NCI-H524 (cell line): Measurements from ENCODE around the gene ANKFN1.
A peak's percentile ranks its signal among the peaks of the same experiment; 100 is the strongest.

Experiments
- DNase-seq, 2 experiments: peaks; one replicate each; lab custom pipeline; 2025; lab: John Stamatoyannopoulos, UW

The ANKFN1 gene

DNA sequence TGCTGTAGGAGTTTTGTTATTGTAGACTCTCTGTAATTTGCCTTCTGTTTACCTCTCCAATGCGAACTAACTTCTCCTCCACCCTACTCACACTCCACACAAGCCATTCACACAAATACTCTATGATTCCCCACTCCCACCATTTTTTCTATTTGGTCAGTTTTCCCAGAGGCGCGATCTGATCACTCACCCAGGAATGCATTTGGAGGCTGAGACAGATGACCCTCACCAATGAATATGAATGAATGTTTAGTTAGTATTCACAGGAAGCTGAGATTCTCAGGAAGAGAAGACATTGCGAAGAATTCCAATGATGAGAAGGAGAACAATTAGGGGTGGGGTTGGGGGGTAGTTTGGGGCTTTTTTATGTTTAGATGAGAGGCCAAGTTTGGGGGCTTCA is 10.5 kb upstream of the ANKFN1 start:
- DNase-seq = no peak

DNA sequence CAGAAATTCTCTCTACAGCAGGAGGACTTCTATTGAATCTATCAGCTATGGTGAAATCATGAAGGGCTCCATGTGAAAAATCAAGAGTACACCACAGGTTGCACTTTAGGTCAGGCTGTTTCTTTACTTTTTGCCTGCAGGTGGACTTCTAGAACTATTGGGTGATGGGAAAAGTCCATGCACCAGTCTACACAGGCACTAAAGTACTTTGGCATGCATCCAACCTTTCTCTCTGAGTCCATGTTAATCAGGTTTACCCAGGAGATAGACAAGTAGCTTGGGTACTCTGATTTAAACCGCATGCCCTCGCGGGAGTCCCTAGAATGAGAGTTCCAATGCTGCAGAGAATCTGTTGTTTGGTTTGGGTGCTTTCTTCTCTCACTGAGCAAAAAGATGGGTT is 9.1 kb upstream of the ANKFN1 start:
- peak; percentile 16 to 77 for DNase-seq

DNA sequence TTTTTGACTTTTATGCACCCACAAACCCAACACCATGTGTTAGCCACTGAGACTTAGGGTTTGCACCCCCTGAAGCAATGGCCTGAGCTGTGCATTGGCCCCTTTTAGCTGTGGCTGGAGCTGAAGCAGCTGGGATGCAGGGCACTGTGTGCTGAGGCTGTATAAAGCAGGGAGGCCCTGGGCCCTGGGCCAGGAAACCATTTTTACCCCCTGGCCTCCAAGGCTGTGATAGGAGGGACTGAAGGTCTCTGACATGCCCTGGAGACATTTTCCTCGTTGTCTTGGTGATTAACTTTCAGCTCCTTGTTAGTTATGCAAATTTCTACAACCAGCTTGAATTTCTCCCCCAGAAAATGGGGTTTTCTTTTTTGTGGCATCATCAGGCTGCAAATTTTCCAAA is 6.7 kb upstream of the ANKFN1 start:
- no peak for DNase-seq

DNA sequence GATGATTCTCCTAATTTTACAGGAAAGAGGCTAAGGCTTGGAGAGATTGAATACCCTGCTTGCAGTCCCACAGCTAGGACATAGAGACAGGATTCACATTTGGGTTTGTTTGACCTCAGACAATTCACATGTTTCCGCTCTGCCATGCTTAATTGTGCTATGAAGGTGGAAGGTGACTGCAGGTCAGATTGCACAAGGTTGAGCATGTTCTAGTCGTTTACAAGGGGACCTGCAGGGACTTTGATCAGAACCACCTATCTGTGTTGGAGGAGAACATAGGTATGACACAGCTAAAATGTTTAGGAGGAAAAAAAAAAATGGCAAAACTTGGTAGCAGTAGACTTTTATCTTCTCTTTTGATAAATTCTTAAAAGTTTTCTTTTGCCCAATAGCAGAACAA is 4.9 kb upstream of the ANKFN1 start:
- DNase-seq = no peak

DNA sequence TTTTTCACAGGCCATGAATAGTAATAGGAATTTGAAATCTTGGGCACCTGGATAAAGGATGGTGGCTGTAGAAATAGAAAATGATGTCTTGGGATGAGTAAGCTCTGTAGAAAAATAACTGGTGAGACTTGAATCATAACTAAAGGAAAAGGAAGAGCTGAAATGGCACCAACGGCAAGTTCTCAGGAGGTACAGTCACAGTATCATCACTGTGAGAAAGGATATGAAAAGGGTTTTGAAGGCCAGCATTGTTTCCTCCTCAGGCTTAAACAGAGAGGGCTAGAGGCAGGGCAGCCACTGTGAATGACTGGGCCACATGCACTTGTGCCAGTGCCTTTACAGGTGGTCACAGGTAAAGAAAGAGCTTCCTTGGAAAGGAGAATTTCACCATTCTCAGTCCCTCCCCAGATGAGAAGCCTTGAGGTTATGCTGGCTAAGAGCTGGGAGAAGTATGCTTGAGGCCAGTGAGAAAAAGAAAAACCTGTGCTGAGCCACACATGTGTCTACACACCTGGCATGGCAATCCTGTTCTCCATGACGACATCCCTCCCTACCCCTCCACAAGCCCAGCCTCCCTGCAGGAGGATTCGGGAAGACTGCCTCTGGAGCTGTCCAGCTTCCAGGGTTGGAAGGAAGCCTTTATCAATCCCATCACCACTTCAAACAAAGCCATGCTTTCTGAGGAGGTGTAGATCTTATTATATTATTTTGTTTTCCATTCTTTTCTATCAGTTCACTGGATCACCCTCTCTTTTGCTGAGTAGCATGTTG is 3.8 kb upstream of the ANKFN1 start:
- DNase-seq = no peak

DNA sequence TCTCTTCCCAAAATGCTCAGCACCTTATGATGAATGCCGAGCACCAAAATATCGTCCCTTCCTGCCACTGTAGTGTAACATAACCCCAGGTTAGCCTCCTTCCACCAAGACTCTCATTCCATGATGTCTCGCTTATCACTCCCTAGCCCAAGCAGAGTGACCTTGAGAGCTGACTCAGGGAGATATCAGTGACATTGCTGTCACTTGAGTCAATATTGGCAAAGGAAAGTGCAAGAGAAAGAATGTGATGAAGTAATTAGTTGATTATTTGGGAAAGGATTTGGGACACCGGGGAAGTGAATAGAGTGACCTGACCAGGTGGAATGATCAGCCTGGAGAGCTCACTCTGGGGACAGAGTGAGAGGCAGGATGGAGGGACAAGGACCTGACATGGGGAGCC is 2.6 kb upstream of the ANKFN1 start:
- no peak for DNase-seq

DNA sequence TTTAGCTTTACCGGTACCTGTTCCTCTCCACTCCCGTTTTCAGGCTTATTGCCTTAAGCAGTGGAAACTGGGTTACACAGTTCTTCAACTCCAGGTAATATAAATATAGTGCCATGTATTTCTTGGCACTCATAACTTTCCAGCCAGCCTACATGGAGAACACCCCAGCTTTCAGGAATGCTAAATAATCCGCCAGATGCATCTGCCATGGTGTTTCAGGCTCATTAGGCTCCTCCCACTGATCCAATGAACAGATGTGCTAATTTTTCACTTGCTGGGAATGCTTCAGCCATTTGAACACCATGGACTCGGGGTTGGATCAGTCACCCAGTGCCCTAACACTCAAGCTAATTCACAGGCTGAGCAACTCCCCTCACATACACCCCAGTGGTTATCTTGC is 4.6 kb downstream of the ANKFN1 start:
- peak; percentile 90 to 96 for DNase-seq

DNA sequence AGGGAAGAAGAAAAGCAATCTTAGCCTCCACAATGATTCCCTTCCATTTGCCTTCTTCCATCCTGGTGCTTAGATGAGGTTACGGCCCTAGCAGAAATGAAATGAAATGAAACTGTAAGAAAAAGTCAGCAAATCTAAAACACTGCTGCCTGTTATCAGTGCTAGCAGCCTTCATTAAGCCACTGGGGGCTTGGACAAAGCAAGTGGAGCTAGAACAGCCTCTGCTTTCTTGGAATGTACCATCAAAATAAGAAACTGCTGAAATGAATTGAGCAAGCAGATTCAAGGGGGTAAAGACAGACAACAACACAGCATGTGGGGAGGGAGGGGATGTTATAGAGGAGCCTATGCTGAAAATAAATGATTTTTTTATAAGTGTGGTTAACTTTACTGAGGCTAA is 5.1 kb downstream of the ANKFN1 start:
- peak in 1 of 2 experiments; percentile 53 for DNase-seq

DNA sequence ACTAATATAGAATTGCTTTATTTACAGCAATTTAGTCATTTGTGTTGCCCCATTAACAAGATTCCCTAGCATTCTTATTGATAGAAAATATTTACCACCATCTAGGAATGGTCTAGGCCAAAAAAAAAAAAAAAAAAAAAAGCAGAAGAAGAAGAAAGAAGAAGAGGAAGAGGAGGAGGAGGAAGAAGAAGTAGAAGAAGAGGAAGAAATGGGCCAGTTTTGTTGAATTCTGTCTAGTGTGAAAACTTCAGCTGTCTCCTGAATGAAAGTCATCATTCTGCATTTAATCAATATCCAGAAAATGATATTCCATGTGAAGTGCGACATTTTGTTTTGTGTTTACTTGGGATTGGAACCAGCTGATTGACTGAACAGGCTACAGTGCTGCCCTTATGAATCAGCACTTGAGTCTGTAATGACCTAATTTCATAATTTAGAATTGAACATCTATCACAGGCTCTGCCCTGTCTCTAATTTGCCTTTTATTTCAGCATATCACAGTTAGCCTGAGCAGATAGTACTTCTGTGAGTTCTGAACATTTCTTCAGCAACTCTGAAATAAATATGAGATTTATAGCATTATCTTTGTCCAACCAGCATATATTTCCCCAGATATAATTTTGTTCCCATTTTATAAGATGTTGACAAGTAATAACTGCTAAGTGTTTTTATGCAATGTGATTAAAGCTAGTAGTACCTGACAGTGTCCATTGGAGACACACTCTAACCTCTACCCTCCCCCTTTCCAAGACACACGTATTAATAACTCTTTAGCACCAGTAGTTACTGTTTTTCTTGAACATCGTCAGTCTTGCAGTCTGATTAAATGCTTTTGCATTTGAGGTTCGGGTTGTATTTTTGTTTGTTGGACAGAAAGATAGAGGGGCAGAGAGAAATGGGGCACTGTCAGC is 5.9 kb downstream of the ANKFN1 start:
- DNase-seq = peak in 1 of 2 experiments; percentile 75

DNA sequence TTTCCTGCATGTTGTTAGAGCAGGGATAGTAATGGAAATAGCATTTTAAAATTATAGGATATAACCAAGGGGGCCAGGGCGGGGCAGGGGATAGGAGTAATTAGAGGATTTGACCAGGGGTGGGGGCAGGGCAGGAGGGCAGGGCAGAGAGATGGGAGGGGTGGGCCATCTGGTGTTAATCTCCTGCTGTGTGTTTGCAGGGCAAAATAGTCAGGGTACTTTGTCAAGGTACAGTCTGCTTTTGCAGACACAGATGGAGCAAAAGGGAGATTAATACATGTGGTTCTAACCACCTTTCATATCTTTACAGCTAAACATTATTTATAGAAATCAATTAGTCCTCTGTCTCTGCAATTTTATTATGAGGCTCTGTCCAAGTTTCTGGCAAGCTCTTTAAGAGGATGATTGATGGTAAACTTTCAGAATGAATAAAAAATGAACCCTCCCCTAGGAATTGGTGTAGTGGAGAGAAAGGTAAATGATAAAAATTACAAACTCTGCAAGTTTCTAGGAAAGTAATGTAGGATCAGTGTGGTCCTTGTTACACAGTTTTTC is 6.6 kb downstream of the ANKFN1 start:
- peak; percentile 92 to 96 for DNase-seq

DNA sequence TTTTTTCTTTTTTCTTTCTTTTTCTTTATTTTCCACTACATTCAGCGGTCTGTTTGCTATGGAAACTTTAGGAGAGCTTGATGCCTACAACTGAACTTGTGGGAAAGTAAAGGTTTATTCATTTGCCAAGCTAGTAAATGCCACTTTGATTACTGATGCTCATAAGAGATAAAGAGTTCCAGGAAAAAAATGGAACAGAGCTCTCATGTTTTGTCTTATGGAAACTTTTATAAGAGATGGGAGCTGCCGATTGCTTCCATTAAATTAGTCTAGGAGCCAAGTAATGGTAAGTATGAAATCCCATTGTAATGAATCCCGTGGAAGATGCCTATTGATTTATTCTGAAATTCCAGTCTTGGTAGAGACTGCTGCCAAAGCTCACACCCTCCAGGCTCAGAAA is 7.1 kb downstream of the ANKFN1 start:
- peak in 1 of 2 experiments; percentile 10 for DNase-seq

DNA sequence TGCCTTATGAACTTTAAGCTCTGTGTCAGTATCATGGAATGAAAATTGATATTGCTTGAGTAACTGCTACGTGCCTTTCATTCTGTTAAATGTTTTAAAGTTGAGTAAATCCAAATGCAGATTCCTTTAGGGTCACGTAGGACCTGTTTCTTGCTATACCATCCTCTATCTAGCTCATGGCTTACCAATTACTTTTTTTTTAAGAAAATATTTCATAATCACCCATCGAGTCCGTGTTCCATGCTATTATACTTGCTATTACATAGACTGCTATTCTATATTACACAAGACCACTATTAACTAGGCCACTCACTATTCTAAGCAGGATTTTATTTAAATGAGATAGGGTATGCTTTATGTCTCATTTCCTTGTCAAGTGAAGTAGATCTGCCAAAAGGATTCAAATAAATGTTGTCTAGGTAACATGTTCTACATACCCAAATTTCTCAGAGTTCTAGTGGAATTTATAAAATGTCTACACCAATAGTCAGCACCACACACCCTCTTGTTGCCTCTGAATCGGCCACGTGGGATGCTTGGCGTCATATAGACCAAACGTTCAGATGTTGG is 11.9 kb downstream of the ANKFN1 start:
- no peak for DNase-seq

DNA sequence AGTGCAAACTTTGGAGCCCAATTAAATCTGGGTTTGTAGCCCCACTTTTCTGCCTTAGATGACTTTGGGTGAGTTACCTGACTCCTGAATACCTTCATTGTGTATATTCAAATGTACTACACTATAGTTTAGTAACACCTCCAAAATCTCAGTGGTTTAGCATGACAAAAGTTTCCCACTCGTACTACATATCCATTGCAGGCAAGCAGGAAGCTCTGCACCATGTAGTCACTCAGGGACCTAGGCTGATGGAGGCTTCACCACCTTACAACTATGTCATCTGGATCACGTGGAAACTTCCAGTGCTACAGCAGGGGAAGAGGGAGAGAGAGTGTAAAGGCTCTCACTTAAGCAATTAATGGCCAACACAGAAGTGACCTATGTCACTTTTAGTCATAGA is 14.2 kb downstream of the ANKFN1 start:
- DNase-seq = no peak

DNA sequence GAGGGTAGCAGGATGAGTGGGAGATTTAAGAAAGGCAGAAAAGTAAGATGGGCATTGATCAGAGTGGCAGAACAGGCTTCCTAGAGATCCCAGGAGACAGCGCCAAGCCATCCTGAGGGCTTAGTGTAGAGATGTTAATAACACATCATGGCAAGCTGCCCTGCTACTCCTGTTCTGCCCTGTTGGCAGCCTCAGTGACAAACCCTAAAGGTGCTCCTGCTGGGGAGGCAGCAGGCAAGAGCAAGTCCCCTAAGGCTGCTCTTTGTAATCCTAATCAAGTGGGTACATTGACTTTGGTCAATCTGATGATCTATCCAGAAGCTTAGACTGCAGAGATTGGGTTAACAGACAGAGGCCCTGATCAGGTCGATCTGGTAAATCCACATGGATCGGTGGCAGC is 16.3 kb downstream of the ANKFN1 start:
- DNase-seq = peak in 1 of 2 experiments; percentile 19

DNA sequence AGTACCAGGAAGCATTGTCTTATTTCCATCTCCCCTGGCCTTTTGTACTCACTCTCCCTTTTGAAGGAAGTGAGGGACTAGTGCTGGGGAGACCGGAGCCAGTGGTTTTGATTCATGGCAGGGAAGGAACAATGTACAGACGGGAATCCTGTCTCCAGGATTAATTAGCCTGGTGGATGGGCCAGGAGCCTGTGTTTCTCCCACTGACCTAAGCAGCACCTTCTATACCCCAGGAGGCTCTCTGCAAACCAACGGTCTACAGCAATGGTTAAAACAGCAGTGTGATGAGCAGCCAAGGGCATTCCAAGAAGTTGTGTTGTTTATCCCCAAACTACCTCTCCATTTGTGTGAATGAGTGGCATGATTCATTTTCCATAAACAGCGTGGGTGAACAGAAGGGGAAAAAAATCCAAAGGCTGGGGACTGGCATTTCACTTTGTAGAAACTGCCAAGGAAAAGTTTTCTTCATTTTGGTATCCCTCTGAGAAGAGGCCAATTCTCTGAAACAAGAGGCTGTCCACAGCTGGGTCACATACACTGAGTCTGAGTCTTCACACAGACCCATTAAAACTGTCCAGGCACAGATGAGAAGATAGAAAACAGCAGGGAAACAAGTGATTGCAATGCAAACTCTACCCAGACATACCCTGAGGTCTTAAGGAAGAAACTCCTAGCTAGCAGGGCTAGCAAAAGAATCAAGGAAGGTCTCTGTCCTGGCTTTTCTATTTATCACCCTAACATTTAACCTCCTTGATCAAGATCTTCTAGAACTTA is 18.1 kb downstream of the ANKFN1 start:
- DNase-seq = no peak

DNA sequence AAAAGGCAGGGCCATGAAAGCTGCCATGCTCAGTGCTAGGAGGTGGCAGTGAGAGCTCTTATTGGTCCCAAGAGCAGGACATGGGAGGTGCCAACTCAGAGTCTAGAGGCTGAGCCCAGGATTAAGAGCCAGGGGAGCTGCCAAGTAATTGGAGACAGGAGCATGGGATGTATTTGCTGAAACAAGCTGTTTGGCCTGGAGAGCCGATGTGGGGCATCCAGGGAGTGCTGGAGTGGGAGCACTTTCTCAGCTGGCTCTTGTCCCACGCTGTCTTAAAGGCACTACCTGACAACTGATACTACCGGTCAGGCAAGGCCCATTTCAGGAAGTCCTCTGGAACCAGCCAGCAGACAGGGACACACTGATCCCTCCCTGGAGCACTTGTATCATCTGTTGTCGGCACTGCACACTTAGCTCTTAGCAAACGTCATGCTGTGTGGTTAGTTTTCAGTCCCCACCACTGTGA is 19.3 kb downstream of the ANKFN1 start:
- DNase-seq = peak; percentile 93 to 96

DNA sequence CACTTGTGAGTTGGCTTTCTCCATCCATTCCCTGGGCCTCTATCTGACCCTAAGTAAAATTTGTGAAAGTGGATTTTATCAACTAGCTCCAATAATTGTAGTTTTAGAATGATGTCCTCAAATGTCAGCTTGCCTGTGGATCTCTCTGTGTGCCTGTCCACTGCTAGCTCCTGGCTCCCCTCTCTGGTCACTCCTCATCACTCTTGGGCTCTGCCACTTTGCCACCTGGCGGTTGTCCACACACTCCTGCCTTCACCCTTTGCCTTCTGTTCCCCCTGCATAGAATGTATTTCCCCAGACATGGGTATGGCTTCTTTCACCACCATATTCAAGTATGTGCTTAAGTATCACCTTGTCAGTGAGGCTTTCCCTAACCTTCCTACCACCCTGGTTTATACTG is 19.8 kb downstream of the ANKFN1 start:
- DNase-seq = no peak

DNA sequence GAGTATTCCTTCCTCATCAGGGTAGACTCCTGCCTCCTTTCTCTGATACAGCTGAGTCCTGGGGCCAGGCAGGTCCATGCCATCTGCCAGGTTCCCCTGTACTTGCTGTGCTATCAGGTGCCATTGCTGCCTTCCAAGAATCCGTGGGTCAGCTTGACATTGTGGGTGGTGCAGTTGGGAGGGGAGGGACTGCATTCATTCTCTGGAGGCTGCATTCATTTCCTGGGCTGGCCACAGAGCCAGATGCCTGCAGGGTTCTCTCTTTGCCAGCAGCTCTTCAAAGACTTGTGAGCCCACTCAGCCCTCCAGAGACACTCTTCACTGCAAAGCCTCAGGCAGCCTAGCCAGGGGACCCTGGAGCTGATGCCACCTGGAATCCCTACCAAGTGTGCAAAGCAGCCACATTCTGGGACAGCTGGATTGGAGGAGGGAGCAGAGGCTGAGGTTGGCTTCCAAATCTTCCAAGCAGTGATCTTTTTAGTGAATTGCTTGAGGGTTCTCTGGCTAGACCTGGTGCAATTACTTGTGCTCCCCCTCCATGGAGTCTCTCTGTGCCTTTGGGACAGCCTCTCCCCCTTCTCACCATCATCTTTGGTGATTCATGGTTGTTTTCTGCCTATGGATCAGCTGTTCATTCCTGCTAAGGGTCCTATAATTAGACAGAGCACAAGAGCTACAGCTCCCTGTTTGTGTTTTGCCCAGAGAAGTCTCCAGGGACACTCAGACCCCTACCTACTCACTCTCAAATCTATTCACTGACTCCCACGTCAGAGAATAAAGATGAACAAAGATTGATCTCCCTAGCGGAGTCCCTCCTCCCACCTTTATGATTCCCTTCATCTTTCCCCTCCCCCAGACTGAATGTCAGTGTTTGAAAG is 20.9 kb downstream of the ANKFN1 start:
- peak; percentile 75 to 84 for DNase-seq

DNA sequence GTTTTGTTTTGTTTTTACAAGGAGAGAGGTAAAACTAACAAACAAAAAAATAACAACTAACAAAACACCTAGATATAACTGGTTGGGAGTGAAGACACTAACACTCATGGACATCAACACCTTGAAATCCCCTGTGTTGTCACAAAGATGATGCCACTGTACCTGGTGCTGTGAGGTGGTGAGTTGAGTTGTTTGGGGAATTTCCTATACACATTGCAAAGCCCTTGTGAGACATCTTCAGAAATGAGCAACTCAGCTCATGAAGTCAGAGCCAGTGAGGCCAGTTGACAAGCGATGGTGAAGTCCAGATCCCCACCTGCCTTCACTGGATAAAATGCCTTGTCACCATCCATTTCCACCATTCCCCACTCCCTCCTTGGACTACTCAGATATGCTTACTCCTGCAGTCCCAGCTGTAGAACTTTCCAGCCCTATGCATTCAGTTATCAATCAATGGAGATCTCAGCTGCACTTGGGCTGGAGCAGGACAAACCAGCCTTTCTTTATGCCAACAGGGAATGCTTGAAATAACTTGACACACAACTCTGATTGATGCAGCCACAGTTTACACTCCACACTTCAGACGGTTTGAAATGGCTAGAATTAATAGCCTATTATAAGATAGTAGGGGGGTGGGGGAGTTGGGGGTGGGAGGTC is 22.2 kb downstream of the ANKFN1 start:
- no peak for DNase-seq

DNA sequence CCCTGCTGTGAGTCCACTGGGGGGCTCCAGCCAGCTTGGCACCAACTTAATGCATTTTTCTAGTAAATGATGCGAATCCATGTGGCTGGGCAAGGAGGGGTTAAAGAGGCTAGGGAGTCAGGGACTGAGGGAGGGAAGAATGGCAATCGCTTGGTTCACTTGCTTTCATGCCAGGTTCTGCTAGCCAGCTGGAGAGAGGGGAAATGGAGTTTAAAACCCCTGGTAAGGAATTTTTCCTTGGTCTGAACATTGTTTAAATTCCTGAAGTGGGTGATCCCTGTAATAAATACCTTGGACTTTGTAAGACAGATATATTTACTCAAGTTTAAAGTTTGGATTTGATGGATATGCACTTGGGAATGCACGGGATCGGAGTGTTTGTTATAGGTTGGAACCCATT is 22.8 kb downstream of the ANKFN1 start:
- no peak for DNase-seq
